Astrocyte of the spinal cord (primary cell): Measurements from ENCODE around the gene KANSL1.
"Not testable (repeated sequence)": the region's sequence is repeated elsewhere in the genome, so short reads cannot be mapped to it uniquely, and the experiment has no call there.

Experiments used
- DNase-seq: peaks from one replicate; pipeline ENCODE4 v3.0.0; 2011; ENCODE audit warnings: low read depth, low spot score
- H3K4me3 ChIP-seq: 2 replicates; pipeline ENCODE4 v1.5.1; 2011; ENCODE audit warnings: low read depth, mild to moderate bottlenecking, low read length, moderate library complexity
- in situ Hi-C: cut with HindIII; loops from 2 replicates; pipeline ENCODE4 v1.10.0; 2017; ENCODE audit warnings: low sequenced_read_pairs
- TF ChIP-seq, protein P1 (sequence below): IDR thresholded peaks from 2 replicates; pipeline ENCODE4 v1.5.1; 2012; ENCODE audit warnings: low read depth, mild to moderate bottlenecking, low read length, inconsistent platforms

Gene KANSL1, protein sequence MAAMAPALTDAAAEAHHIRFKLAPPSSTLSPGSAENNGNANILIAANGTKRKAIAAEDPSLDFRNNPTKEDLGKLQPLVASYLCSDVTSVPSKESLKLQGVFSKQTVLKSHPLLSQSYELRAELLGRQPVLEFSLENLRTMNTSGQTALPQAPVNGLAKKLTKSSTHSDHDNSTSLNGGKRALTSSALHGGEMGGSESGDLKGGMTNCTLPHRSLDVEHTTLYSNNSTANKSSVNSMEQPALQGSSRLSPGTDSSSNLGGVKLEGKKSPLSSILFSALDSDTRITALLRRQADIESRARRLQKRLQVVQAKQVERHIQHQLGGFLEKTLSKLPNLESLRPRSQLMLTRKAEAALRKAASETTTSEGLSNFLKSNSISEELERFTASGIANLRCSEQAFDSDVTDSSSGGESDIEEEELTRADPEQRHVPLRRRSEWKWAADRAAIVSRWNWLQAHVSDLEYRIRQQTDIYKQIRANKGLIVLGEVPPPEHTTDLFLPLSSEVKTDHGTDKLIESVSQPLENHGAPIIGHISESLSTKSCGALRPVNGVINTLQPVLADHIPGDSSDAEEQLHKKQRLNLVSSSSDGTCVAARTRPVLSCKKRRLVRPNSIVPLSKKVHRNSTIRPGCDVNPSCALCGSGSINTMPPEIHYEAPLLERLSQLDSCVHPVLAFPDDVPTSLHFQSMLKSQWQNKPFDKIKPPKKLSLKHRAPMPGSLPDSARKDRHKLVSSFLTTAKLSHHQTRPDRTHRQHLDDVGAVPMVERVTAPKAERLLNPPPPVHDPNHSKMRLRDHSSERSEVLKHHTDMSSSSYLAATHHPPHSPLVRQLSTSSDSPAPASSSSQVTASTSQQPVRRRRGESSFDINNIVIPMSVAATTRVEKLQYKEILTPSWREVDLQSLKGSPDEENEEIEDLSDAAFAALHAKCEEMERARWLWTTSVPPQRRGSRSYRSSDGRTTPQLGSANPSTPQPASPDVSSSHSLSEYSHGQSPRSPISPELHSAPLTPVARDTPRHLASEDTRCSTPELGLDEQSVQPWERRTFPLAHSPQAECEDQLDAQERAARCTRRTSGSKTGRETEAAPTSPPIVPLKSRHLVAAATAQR (N-terminal part only)

DNA sequence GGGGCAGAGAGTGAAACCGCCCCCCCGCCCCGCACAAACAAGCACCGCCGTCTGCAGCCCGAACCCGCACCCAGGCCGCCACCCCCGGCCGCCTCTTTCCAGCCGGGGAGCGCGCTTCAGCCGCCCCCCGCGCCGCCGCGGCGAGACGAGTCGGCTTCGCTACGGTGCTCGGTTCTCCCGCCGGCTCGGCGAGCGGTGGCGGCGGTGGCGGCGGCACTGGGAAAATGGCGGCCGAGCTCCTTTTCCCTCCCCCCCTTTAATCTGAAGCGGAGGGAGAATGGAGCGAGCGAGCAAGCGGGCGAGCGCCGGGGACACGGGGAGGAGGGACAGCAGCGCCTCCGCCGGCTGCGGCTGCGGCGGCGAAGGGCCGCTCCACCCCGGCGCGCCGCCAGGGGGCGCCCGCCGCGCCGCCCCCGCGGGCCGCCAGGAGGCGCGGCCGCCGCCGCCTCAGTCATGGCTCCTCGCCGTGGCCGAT, at the start of gene KANSL1:
Gene KANSL1 (minus strand): TSS at position 279 of the 475 bp plus-strand sequence. CDS start 21,286 bp downstream, outside the sequence.
- in situ Hi-C loops = no loop called here

DNA sequence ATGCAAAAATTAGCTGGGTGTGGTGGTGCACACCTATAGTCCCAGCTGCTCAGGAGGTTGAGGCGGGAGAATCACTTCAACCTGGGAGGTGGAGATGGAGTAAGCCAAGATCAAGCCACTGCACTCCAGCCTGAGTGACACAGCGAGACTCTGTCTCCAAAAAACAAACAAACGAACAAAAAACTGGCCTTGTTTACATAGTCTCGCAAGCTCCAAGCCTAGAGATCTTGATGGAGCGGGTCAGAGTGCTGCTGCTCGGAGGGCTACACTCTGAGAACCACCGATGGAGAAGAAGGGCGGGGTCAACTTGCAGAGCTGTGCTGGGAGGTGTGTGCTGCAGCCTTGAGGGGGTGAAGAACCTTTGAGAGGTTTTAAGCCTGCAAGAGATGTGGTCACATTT, 38.1 kb upstream of the KANSL1 start:
- H3K4me3 ChIP-seq, in situ Hi-C loops, DNase-seq: not testable (repeated sequence)

More for the DNA sequence above, at the start of gene KANSL1:
- DNase-seq = peak; percentile 88
- peak within 1 kb of the TSS; percentile 93 for H3K4me3 ChIP-seq
- TF ChIP-seq, protein P1, sequence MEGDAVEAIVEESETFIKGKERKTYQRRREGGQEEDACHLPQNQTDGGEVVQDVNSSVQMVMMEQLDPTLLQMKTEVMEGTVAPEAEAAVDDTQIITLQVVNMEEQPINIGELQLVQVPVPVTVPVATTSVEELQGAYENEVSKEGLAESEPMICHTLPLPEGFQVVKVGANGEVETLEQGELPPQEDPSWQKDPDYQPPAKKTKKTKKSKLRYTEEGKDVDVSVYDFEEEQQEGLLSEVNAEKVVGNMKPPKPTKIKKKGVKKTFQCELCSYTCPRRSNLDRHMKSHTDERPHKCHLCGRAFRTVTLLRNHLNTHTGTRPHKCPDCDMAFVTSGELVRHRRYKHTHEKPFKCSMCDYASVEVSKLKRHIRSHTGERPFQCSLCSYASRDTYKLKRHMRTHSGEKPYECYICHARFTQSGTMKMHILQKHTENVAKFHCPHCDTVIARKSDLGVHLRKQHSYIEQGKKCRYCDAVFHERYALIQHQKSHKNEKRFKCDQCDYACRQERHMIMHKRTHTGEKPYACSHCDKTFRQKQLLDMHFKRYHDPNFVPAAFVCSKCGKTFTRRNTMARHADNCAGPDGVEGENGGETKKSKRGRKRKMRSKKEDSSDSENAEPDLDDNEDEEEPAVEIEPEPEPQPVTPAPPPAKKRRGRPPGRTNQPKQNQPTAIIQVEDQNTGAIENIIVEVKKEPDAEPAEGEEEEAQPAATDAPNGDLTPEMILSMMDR = peak; percentile 56

DNA sequence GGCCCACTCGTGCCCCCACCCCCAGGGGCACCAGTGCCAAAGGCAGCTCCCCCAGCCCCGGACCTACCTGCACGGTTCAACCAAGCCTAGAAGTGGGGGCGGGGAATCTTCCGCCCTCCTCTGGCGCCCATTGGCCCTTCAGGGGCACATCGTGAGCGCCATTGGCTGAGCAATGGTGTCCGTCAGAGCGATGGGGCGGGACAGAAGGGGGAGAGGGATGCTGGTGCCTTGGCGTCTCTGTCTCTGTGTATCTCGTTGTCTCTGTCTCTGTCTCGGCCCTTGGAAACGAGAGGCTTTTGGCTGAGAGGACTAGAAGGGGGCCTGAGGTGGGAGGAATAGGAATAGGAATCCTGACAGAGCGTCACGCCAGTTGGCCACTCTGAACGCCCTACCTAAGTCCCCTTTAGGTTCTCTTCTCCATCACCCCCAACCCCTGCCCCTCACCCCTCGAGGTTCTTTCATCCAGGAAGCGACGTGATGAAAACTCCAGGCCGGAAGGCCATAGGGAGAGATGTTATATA, 32.1 kb upstream of the KANSL1 start:
- peak; percentile 81 for DNase-seq
- peak overlapping the region; percentile 40 for H3K4me3 ChIP-seq
- in situ Hi-C loops = not testable (repeated sequence)

DNA sequence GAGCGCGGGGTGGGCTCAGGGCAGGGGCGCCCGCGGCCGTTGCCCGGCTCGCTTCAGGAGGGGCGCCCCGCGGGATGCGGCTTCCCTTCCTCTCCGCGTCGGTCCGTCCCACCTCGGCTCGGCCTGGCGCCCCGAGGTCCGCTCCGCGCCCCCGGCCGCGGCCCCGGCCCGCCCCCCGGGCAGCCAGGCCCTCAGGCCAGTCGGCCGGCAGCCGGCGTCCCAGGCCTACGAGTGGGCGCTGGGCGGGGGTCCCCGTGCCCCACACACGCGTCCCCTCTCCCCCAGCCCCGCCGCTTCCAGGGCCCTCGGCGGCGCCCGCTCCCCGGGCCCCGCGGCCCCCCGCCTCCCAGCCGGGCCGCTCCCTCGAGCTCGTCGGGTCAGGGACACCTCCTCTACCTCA, 31.6 kb upstream of the KANSL1 start:
- H3K4me3 ChIP-seq = peak overlapping the region; percentile 40
- in situ Hi-C loops, DNase-seq: not testable (repeated sequence)

DNA sequence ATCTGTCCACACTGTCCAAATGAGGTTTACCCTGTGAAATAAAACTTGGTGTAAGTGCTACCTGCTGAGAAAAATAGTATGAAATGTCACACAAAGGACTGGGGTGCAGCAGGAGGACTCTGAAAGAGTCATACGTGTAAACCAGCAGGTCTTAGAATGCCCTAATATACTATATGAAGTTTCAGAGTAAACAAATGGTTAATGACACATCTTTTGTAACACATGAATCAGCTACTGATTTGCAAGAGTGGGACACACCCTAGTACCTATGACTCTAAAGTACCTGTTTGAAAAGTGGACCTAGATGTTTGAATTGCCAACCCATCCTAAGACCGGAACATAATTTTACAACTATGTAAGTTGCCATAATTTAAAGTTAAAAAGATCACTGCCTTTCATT, 29.8 kb upstream of the KANSL1 start:
- in situ Hi-C loops, DNase-seq, H3K4me3 ChIP-seq: not testable (repeated sequence)

DNA sequence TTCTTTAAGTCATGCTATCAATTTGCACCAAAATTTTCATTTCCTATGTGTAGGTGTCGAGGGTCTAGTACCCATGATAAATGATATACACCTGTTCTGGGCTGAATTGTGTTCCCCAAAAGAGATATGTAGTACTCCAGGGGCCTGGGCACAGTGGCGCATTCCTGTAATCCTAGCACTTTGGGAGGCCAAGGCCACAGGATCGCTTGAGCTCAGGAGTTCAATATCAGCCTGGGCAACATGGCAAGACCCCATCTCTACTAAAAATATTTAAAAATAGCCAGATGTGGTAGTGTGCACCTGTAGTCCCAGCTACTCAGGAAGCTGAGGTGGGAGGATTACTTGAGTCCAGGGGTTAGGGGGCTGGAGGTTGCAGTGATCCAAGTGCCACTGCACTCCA, 23.5 kb upstream of the KANSL1 start:
- in situ Hi-C loops = no loop called here
- TF ChIP-seq, protein P1 = no peak
- no peak overlapping the region for H3K4me3 ChIP-seq
- DNase-seq = no peak

DNA sequence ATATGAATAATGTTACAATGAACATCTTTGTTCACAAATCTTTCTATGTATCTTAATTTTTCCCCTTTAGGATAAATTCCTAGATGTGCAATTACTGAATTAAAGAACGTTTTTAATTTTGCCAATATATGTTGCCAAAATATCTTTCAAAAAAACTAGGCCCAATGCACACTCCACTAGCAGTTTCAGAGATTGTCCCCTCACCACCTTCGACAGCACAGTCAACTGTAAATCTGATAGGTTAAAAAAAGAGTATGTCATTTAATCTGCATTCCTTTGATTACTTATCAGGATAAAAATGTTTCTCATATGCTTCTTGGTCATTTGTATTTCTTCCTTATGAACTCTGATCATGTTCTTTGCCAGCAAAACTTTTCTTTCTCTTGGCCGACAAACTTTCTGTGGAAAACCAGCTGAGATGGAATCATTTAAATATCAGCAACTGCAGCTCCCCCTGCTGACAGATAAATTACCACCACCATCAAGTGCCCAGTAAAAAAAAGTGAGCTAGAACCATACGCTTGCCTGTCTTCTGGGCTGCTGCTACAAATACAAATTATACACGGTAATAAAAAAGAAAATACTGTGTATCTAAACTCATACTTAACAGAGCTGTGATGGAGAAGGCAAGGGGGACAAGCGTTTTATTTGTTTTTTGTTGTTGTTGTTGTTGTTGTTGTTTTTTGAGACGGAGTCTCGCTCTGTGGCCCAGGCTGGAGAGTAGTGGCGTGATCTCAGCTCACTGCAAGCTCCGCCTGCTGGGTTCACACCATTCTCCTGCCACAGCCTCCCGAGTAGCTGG, 19.6 kb upstream of the KANSL1 start:
- TF ChIP-seq, protein P1 = peak; percentile 72
- in situ Hi-C loops = no loop called here
- no peak overlapping the region for H3K4me3 ChIP-seq
- DNase-seq = peak; percentile 76

DNA sequence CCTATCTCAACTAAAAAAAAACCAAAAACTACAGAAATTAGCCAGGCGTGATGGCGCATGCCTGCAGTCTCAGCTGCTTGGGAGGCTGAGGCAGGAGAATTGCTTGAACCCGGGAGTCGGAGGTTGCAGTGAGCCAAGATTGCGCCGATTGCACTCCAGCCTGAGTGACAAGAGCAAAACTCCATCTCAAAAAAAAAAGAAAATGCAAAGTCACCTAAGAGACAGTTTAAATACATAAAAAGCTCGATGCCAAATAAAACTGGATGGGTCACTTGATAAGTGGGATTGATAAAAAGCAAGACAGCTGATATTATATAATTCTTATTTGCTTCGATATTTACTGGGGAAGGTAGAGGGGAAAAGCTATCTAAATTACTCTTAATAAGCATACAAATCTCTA, 15.8 kb upstream of the KANSL1 start:
- in situ Hi-C loops = no loop called here
- H3K4me3 ChIP-seq = no peak overlapping the region
- TF ChIP-seq, protein P1 = no peak
- no peak for DNase-seq
